ENCODE measurements around the gene TFF2. TPM values are rescaled to one million over a fixed set of nuclear protein-coding genes. Genes with fewer than 3 reads are reported as not detected.

Gene TFF2
- total RNA-seq, 1 donor from 2014 or later: not detected

GRCh38 chr21:42373908-42374455 is 23.2 kb upstream of the TFF2 start:
- intact Hi-C loops (cut with DNase I): no loop called here
- Histone ChIP-seq H3K27ac (no peak overlapping the region), H3K4me3 (no peak overlapping the region), H3K27me3 (no peaks in the 10 kb centered on the region), H3K9me3 (no peaks in the 10 kb centered on the region), H3K36me3 (no peaks in the 10 kb centered on the region), H3K4me1 (no peaks in the 10 kb centered on the region)
- TF ChIP-seq POLR2A (IDR thresholded peaks at IDR 0.05) (no peak), POLR2AphosphoS5 (IDR thresholded peaks at IDR 0.05; ENCODE audit: insufficient read depth in 1 of 2, low read depth in 1 of 2) (no peak), CTCF (IDR thresholded peaks at IDR 0.05) (no peak)
- DNase-seq (ENCODE audit: extremely low spot score in 2 of 2): no peak

GRCh38 chr21:42373196-42373907 is 22.6 kb upstream of the TFF2 start:
- TF ChIP-seq POLR2A (IDR thresholded peaks at IDR 0.05): no peak
- TF ChIP-seq CTCF (IDR thresholded peaks at IDR 0.05): no peak
- no peak for TF ChIP-seq POLR2AphosphoS5 (IDR thresholded peaks at IDR 0.05; ENCODE audit: insufficient read depth in 1 of 2, low read depth in 1 of 2)
- Histone ChIP-seq H3K4me1 (no peaks in the 10 kb centered on the region), H3K27ac (no peak overlapping the region), H3K27me3 (no peaks in the 10 kb centered on the region), H3K4me3 (no peak overlapping the region), H3K36me3 (no peaks in the 10 kb centered on the region), H3K9me3 (no peaks in the 10 kb centered on the region)
- intact Hi-C loops (cut with DNase I): no loop called here
- no peak for DNase-seq (ENCODE audit: extremely low spot score in 2 of 2)

GRCh38 chr21:42370894-42371654 is 20.3 kb upstream of the TFF2 start:
- Histone ChIP-seq H3K4me1 (no peaks in the 10 kb centered on the region), H3K9me3 (no peaks in the 10 kb centered on the region), H3K27ac (no peak overlapping the region), H3K36me3 (no peaks in the 10 kb centered on the region), H3K27me3 (no peaks in the 10 kb centered on the region), H3K4me3 (no peak overlapping the region)
- TF ChIP-seq CTCF (IDR thresholded peaks at IDR 0.05) (no peak), POLR2AphosphoS5 (IDR thresholded peaks at IDR 0.05; ENCODE audit: insufficient read depth in 1 of 2, low read depth in 1 of 2) (no peak), POLR2A (IDR thresholded peaks at IDR 0.05) (no peak)
- DNase-seq (ENCODE audit: extremely low spot score in 2 of 2): no peak
- intact Hi-C loops (cut with DNase I): no loop called here

GRCh38 chr21:42369821-42370220 is 19.0 kb upstream of the TFF2 start:
- no peak for TF ChIP-seq CTCF (IDR thresholded peaks at IDR 0.05)
- TF ChIP-seq POLR2A (IDR thresholded peaks at IDR 0.05): no peak
- TF ChIP-seq POLR2AphosphoS5 (IDR thresholded peaks at IDR 0.05; ENCODE audit: insufficient read depth in 1 of 2, low read depth in 1 of 2): no peak
- Histone ChIP-seq H3K4me1 (no peaks in the 10 kb centered on the region), H3K27me3 (no peaks in the 10 kb centered on the region), H3K36me3 (no peaks in the 10 kb centered on the region), H3K9me3 (no peaks in the 10 kb centered on the region), H3K4me3 (no peak overlapping the region), H3K27ac (no peak overlapping the region)
- no peak for DNase-seq (ENCODE audit: extremely low spot score in 2 of 2)
- intact Hi-C loops (cut with DNase I): no loop called here

All from vagina (tissue), 2 donors.